ENCODE data around the gene DOHH. TPM values are rescaled to one million over a fixed set of nuclear protein-coding genes. Genes with fewer than 3 reads are reported as not detected.
"Not testable (repeated sequence)": the region's sequence is repeated elsewhere in the genome, so short reads cannot be mapped to it uniquely, and the experiment has no call there.

DOHH gene
- total RNA-seq, 1 experiment from 2014 or later: 13.0 TPM

DNA sequence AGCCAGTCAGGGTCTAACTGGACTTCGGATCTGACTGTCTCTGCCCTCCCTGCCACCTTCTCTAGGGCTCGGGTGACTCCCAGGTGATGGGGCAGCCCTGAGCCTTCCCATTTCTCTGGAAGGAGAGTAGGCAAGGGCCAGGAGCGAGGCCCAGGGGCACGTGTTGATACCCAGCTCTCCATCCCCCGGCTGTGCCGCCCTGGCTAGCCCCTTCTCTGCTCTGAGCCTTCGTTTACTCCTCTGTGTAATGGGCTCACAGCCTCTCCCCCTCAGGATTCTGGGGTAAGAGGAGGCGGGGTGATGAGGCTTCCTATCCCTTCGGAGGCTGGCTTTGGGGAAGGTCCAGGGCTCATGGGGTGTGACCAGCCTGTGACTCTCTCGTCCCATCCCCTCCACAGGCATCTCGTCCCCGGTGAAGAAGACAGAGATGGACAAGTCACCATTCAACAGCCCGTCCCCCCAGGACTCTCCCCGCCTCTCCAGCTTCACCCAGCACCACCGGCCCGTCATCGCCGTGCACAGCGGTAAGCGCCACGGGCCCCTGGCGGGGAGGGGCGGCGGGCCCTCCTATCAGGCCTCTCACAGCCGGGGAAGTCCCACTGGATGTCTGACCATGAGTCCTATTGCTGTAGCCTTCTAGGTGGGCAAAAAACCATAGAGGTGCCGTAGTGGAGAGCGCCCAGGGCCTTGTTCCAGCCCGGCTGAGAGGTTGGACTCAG is 51.7 kb downstream of the DOHH start:
- DNase-seq (ENCODE audit: extremely low read depth, low read depth): no peak

DNA sequence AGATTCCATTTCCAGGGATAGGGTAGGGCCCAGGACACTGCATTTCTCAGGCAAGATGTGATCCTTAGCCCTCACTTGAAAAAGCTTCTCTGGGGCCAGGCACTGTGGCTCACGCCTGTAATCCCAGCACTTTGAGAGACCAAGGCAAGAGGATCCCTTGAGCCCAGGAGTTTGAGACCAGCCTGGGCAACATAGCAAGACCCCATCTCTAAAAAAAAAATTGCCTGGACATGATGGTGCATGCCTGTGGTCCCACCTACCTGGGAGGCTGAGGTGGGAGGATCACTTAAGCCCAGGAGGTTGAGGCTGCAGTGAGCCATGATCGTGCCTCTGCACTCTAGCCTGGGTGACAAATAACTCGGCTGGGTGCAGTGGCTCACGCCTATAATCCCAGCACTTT is 53.8 kb downstream of the DOHH start:
- not testable (repeated sequence) for DNase-seq (ENCODE audit: extremely low read depth, low read depth)

DNA sequence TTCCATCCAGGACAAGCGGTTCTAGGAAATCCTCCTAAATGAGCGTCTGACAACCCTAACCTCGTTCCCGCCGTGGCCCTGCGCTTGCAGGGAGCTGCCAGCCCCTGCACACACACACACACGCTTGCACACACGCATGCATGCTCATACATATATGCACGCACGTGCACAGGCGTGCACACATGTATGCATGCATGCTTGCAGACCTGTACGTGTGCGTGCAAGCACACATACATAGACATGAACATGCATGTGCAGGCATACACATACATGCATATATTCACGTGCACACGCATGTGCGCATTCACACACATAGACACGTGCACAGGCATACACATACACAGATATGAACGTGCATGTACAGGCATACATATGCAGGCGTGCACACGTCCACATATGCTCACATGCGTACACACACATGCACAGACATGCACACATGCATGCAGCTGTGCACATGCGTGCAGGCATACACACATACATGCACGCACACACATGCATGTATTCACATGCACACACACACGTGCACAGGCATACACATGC is 55.7 kb downstream of the DOHH start:
- no peak for DNase-seq (ENCODE audit: extremely low read depth, low read depth)

DNA sequence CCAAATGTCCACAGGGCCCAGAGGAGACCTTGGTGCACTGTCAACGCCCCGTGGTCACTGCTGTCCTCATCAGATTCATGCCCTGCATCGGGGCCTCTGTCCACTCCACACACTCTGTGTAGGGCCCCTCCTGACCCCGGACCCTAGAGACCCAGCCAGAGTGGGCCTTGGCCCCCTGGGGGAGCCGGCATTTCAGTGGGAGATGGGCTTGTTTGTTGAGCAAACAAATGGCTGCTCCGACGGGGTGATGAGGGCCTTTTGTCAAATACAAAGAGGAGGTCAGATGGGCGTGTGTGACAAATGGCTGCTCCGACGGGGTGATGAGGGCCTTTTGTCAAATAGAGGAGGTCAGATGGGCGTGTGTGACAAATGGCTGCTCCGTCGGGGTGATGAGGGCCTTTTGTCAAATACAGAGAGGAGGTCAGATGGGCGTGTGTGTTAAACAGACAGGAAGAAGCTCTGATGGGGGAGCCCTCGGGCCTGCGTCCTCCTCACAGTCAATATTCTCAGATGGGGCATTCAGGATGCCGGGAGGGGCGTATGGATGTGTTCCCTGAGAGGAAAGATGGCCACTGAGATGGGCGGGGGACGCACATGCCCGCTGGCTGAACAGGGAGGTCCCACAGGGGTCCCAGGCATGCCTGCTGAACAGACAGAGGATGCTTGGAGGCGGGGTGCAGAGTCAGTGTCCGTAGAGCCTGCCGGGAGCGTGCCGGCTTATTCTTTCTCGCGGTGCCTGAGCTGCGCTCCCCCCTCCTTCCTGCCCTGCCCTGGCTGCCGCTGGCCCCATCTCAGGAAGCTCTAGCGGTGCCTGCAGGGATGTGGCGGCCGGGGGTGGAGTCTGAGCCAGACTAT is 56.4 kb downstream of the DOHH start:
- no peak for DNase-seq (ENCODE audit: extremely low read depth, low read depth)

DNA sequence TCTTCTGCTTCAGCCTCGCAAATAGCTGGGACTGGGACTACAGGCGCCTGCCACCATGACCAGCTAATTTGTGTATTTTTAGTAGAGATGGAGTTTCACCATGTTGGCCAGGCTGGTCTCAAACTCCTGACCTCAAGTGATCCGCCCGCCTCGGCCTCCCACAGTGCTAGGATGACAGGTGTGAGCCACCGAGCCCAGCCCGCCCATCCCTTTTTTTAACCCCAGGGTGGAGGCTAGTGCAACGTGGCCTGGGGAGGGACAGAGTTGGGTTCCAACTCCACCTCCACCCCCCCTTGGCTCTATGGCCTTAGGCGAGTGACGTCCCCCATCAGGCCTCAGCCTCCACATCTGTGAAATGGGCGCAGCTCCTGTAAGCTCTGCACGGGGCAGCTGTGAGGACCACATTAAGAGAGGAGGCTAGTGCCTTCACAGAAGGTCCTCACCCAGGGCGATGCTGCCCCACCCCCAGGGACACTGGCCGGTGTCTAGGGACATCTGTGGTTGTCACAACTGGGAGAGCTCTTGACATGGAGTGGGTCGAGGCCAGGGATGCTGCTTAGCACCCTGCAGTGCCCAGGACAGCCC is 57.9 kb downstream of the DOHH start:
- DNase-seq (ENCODE audit: extremely low read depth, low read depth): no peak

DNA sequence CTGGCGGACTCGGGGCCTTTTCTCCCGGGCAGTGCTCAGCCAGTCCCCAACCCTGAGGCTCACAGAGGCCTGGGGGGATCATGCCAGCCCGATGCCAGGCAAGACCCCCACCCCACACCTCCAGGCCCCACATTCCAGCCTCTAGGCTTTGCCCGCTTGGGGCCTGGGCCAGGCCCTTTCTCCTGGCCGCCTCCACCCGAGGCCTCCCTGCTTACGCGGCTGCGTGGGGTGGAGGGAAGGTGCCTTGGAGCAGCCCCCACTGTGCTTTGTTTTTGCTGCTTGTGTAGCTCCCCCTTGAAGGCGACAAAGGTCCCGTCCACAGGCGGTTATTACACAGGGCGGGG is 58.5 kb downstream of the DOHH start:
- DNase-seq (ENCODE audit: extremely low read depth, low read depth): no peak

DNA sequence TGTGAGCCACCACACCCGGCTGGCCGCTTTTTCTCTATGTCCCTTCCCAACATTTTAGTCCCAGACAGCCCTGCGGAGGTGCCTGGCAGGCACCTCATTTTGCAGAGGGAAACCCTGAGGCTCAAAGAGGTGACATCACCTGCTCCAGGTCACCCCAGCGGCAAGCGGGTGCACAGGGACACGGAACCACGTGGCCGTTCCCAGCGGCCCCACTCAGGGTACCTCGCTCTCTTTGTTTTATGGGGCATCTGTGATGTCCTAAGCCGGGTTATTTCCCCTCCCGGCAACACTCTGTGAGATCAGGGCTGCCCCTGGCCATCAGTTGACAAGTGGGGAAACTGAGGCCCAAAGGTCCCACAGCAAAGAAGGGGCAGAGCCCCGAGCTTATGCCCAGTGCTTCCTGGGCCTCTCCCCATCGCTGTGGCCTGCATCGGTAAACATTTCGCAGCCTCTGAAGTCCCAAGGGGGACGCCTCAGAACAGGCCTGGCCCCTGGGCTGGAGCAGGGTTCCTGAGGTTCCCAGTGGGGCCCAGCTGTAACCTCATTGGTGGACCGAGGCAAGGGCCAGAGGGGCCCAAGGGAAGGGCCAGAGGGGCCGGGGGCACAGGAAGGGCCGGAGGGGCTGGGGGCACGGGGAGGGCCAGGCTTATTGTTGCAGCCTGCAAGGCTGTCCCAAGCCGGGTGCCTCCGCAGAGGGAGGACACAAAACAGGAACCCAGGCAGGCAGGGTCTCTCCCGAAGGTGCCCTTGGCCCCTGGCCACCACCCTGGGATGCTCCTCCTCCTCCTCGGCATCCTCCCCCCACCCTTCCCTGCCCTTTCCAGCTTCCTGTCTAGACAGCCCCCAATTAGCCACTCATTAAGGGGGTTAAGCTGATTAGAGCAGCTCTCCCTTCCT is 59.1 kb downstream of the DOHH start:
- no peak for DNase-seq (ENCODE audit: extremely low read depth, low read depth)

Small RNA genes lying within 50 kb of the gene (small RNA-seq; reads per million reads assigned to genes)
- gene RF00212: 0 reads per million in 2 experiments

Other genes starting within 250 kb of the DOHH start
- 10.1 and 13.6 TPM in 2 replicates for gene NFIC, start 134.1 kb downstream of the DOHH start, total RNA-seq (2014; rRNA removed; shearing (Covaris generic))
- gene SMIM24, start 20.1 kb downstream of the DOHH start, total RNA-seq (2014; rRNA removed; shearing (Covaris generic)): not detected in 2 replicates
- not detected in 2 replicates for gene SMIM44, start 17.2 kb downstream of the DOHH start, total RNA-seq (2014; rRNA removed; shearing (Covaris generic))
- gene FZR1, start 5.6 kb upstream of the DOHH start, total RNA-seq (2014; rRNA removed; shearing (Covaris generic)): 17.6 and 18.8 TPM in 2 replicates
- gene TEKTIP1, start 38.5 kb upstream of the DOHH start, total RNA-seq (2014; rRNA removed; shearing (Covaris generic)): not detected in 2 replicates
- 178 and 210 TPM in 2 replicates for gene MFSD12, start 56.9 kb upstream of the DOHH start, total RNA-seq (2014; rRNA removed; shearing (Covaris generic))
- gene HMG20B, start 72.3 kb upstream of the DOHH start, total RNA-seq (2014; rRNA removed; shearing (Covaris generic)): 125 and 134 TPM in 2 replicates
- 0.25 and 0.29 TPM in 2 replicates for gene GIPC3, start 84.8 kb upstream of the DOHH start, total RNA-seq (2014; rRNA removed; shearing (Covaris generic))
- gene TBXA2R, start 106.2 kb upstream of the DOHH start, total RNA-seq (2014; rRNA removed; shearing (Covaris generic)): 1.2 and 1.4 TPM in 2 replicates
- gene CACTIN, start 126.1 kb upstream of the DOHH start, total RNA-seq (2014; rRNA removed; shearing (Covaris generic)): 10.5 and 13.0 TPM in 2 replicates
- gene PIP5K1C, start 199.8 kb upstream of the DOHH start, total RNA-seq (2014; rRNA removed; shearing (Covaris generic)): 6.2 and 6.8 TPM in 2 replicates
- 0.69 and 0.98 TPM in 2 replicates for gene TJP3, start 207.7 kb upstream of the DOHH start, total RNA-seq (2014; rRNA removed; shearing (Covaris generic))

Measured in NCI-H460 (cell line).